Measurements from ENCODE around the gene NPR1.

DNA sequence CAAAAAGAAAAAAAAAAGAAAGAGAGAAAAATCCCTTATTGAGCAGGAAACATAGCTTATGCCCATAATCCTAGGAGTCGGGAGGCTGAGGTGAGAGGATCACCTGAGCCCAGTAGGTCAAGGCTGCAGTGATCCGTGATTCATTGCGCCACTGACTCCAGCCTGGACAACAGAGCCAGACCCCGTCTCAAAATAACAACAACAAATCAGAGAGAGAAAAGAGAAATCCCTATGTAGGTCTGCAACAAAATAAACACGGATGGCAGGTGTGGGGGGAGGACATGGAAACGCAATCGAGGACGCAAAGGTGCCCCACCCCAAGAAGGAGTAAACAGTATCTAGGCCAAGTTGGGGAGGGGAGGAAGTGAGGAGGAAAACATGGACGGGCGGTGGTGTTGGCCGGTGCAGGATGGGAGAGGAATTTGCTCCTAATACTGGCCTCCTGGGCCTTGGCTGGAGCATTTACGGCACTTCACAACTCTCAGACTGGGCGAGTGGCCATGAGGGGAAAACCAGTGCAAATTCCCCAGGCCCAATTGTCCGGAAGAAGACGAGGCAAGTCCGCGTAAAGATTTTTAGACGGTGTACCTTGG, 45.2 kb upstream of the NPR1 start:
- TF ChIP-seq EZH2 (IDR thresholded peaks at IDR 0.05; ENCODE audit: insufficient read depth, poor library complexity, severe bottlenecking) (no peak), EZH2phosphoT487 (IDR thresholded peaks at IDR 0.05; ENCODE audit: insufficient read depth, low read depth) (no peak)
